Measurements from ENCODE around the gene SYCP2. TPM values are rescaled to one million over a fixed set of nuclear protein-coding genes. Genes with fewer than 3 reads are reported as not detected.
"Not testable (repeated sequence)": the region's sequence is repeated elsewhere in the genome, so short reads cannot be mapped to it uniquely, and the experiment has no call there.

SYCP2 gene
- total RNA-seq, 1 donor = 0.63 TPM

GRCh38 chr20:59866338-59866737 is 67.1 kb downstream of the SYCP2 start:
- H3K4me3 ChIP-seq (ENCODE audit: low read depth, low read length) = no peak overlapping the region
- no peak for TF ChIP-seq CTCF (IDR thresholded peaks at IDR 0.05; ENCODE audit: insufficient read depth, low read length)
- DNase-seq (ENCODE audit: low read depth) = no peak

- no peak overlapping the region for H3K4me3 ChIP-seq (ENCODE audit: low read depth, low read length)
- DNase-seq (ENCODE audit: low read depth) = no peak
- no peak for TF ChIP-seq CTCF (IDR thresholded peaks at IDR 0.05; ENCODE audit: insufficient read depth, low read length)
Observed at GRCh38 chr20:59864726-59865125, 68.7 kb downstream of the SYCP2 start.

GRCh38 chr20:59863058-59863457 is 70.4 kb downstream of the SYCP2 start:
- no peak for TF ChIP-seq CTCF (IDR thresholded peaks at IDR 0.05; ENCODE audit: insufficient read depth, low read length)
- no peak for DNase-seq (ENCODE audit: low read depth)
- H3K4me3 ChIP-seq (ENCODE audit: low read depth, low read length) = no peak overlapping the region

- no peak overlapping the region for H3K4me3 ChIP-seq (ENCODE audit: low read depth, low read length)
- no peak for DNase-seq (ENCODE audit: low read depth)
- no peak for TF ChIP-seq CTCF (IDR thresholded peaks at IDR 0.05; ENCODE audit: insufficient read depth, low read length)
Observed at GRCh38 chr20:59861401-59861800, 72.0 kb downstream of the SYCP2 start.

GRCh38 chr20:59858425-59858824 is 75.0 kb downstream of the SYCP2 start:
- no peak for TF ChIP-seq CTCF (IDR thresholded peaks at IDR 0.05; ENCODE audit: insufficient read depth, low read length)
- H3K4me3 ChIP-seq (ENCODE audit: low read depth, low read length) = no peak overlapping the region
- DNase-seq (ENCODE audit: low read depth) = no peak

GRCh38 chr20:59857966-59858365 is 75.5 kb downstream of the SYCP2 start:
- no peak for DNase-seq (ENCODE audit: low read depth)
- no peak overlapping the region for H3K4me3 ChIP-seq (ENCODE audit: low read depth, low read length)
- TF ChIP-seq CTCF (IDR thresholded peaks at IDR 0.05; ENCODE audit: insufficient read depth, low read length) = no peak

GRCh38 chr20:59856941-59857340 is 76.5 kb downstream of the SYCP2 start:
- not testable (repeated sequence) for DNase-seq (ENCODE audit: low read depth)

GRCh38 chr20:59856526-59856925 is 76.9 kb downstream of the SYCP2 start:
- DNase-seq (ENCODE audit: low read depth) = not testable (repeated sequence)

More at GRCh38 chr20:59856941-59857340, 76.5 kb downstream of the SYCP2 start:
- not testable (repeated sequence) for H3K4me3 ChIP-seq (ENCODE audit: low read depth, low read length)

More at GRCh38 chr20:59856526-59856925, 76.9 kb downstream of the SYCP2 start:
- not testable (repeated sequence) for H3K4me3 ChIP-seq (ENCODE audit: low read depth, low read length)

Data from fibroblast of the aortic adventitia (primary cell).